GM10847 (cell line): ENCODE measurements around the gene BCLAF1.

Experiments
- POLR2A ChIP-seq: IDR thresholded peaks from 2 replicates; pipeline ENCODE4 v1.6.1; 2011; ENCODE audit not compliant: insufficient read length; ENCODE audit errors: extremely low read depth

BCLAF1 gene

DNA sequence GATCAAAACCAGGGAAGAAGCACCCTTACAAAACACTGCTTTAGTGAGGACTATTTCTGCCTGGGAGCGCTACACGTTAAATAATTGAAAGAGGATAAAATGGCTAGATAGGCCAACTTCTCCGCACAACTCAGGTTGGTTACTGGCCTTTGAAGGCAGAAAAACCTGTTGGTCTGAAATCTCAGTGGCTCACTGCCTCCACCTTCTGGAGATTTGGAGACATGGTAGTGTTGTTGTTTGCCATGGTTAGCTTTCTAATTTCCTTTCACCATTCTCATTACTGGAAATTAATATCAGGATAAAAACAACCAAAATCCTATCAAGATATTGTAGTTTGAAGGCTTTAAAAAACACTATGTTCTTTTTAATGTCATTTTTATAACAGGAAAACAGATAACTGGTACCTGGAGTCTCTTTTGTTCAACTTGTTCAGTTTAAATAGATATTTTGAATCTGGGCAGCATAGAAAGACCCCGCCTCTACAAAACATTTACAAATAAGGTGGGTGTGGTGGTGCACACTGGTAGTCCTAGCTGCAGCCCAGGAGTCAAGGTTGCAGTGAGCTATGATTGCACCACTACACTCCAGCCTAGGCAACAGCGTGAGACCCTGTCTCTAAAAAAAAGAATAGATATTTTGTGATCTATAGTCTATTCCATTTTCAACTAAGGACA lies 27.5 kb upstream of the BCLAF1 start:
- no peak for TF ChIP-seq POLR2A

DNA sequence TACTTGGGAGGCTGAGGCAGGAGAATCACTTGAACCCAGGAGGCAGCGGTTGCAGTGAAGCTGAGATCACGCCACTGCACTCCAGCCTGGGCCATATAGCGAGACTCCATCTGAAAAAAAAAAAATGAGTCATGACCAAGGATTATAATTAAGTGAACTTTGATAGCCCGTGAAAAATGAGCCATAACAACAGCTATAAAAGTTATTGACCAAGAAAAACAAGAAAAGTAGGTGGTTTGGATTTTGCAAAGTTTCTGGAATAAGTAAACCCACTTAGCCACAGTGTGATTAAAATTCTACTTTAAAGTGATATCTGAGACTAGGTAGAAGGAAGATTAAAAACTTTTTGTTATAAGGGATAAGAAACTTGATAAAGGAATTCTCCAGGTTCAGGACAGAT lies 25.9 kb upstream of the BCLAF1 start:
- TF ChIP-seq POLR2A: no peak

DNA sequence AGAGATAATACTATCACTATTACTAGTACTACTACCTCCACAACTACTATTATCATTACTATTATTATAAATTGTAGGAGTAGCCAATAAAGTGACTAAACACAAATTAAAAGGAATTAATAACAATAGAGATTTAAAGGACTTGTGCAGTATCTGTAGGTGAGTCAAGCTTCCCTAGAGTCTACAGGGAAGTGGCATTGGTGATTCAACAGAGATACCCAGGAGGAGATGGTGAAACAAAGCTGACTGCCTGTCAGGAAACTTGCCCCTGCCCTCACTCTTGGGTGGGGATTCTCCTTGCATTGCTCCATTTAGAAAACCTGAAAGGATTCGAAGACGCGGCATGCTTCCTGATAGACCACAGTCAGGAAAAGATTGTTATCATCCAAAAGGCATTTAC lies 23.3 kb upstream of the BCLAF1 start:
- TF ChIP-seq POLR2A: no peak

DNA sequence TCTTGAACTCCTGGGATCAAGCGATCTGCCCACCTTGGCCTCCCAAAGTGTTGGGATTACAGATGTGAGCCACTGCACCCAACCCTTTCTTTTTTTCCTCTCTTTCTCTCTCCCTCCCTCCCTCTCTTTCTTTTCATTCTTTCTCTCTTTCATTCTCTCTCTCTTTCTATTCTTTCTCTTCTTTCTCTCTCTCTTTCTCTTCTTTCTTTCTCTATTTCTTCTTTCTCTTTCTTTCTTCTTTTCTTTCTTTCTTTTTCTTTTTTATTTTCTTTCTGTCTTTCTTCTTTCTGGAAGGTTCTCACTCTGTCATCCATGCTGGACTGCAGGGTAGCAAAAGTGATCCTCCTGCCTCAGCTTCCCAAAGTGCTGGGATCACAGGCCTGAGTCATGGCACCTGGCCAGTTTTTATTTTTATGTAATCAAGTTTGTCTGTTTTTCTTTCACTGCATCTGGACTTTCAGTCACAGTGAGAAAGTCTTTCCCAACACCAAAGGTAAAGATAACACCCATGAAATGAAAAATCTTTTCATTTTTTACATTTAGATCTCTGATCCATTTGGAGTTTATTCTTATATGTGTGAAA lies 20.2 kb upstream of the BCLAF1 start:
- no peak for TF ChIP-seq POLR2A

DNA sequence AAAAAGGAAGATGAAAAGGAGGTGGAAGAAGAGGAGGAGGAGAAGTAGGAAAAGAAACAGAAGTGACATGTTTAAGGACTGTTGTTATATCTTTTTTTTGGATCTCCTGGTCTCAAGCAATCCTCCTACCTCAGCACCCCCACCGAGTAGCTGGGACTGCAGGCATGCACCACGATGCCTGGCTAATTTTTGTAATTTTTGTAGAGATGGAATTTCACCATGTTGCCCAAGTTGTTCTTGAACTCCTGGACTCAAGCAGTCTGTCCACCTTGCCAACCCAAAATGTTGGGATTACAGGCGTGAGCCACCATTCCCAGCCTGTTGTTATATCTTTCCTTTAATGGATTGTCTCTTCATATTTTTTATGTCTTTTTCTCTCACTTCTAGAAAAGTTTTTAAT lies 19.5 kb upstream of the BCLAF1 start:
- no peak for TF ChIP-seq POLR2A

DNA sequence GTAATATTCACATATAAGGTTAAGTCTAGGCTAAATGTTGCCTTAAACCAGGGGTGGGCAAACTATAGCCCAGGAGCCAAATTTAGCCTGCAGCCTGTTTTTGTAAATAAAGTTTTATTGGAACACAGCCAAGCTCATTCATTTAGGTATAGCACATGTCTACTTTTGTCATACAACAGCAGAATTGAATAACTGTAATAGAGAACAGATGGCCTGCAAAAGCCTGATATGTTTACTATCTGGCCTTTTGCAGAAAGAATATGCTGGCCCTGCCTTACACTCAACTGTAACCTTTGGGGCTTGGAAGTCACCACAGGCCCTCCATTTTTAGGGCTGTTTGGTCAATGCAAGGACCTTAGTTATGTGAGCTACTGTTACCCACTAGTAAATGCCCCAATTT lies 17.7 kb upstream of the BCLAF1 start:
- TF ChIP-seq POLR2A: no peak

DNA sequence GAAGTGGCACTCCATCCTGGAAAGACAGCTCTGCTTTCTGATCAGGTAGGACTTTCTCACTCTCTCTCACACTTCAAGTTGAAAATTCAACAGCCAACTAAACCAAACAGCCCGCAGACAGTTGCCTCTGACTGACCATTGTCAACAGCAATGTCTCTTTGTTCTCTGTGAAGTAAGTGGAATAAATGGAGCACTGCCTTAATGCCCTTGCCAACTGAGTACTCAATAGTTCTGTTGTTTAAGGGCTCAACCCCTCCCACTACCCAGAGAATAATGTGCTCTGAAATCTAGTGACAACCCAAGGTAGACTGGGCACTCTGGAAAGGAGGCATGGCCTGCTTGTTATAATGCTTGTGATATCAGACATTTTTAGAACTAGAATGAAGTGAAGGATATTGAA lies 16.8 kb upstream of the BCLAF1 start:
- no peak for TF ChIP-seq POLR2A

DNA sequence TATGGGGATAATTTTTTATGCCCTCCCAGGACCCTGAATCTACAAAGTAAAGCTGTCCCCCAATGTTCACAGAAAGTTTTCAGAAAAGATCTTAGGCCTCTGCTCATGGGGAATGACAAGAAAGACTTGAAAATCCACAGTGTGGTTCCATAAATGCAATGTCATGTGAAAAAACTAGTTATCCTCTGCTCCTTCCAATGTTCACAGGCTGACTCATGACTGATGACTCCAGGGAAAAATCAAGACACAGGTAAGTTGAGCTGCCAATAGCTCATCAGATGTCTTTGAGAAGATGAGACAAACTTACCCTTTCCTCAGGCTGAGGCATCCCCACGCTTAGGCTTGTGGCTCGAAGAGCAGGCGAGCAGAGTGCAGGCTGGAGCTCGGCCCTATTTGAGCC lies 14.8 kb upstream of the BCLAF1 start:
- no peak for TF ChIP-seq POLR2A

DNA sequence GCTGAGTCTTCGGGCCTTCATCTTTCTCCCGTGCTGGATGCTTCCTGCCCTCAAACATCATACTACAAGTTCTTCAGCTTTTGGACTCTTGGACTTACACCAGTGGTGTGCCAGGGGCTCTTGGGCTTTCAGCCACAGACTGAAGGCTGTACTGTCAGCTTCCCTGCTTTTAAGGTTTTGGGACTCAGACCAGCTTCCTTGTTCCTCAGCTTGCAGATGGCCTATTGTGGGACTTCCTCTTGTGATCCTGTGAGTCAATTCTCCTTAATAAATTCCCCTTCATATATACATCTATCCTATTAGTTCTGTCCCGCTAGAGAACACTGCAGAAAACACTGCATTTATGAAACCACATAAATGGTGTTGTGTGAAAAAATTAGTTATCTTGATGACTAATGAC lies 13.9 kb upstream of the BCLAF1 start:
- TF ChIP-seq POLR2A: no peak

DNA sequence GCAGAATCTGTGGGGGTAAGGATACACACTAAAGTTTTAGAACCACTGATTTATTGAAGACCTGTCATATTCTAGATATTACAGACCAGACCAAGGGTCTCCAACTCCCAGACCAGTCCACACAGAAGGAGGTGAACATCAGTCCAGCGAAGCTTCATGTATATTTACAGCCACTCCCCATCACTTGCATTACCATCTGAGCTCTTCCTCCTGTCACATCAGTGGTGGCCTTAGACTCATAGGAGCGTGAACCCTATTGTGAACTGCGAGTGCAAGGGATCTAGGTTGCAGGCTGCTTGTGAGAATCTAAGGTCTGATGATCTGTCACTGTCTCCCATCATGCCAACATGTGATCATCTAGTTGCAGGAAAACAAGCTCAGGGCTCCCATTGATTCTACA lies 5.0 kb upstream of the BCLAF1 start:
- no peak for TF ChIP-seq POLR2A

DNA sequence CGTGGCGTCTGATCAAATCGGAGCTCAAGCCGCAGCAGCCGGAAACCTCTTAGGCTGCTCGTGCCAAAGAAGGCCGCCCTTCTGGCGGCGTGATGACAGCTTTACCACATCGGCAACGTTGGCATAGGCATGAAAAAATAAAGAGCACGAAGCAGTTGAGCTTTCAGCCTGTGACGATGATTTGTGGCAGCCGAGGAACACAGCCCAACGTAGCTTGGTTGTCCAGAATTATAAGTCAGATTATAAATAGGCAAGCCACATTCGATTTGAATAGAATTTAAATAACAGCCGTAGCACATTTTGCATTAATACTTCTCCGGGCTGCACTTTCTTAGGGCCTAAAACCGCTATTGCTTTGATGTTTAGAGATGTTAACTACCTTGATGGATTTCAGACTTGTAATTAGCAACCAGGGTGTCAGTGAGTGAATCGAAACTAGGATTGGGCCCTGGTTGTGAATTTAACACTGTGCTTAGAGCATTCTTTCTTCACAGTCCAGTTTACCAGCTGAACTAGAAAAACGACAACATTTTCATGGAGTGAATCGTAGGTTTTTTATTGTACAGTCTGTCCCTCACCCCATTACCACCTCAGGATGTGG lies 864 bp upstream of the BCLAF1 start:
- no peak for TF ChIP-seq POLR2A

DNA sequence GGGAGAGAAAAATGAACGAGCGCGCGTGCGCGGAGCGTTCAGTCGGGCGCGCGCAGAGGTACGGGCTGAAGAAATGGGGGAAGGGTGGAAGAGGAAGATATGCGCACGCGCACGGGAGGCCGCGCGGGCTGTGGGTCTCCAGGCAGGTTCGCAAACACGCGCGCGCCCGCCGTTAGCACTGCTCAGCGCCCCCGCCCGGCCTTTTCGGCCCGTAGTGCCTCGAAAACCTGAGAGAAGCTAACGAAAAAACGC lies 393 bp downstream of the BCLAF1 start:
- TF ChIP-seq POLR2A: no peak

DNA sequence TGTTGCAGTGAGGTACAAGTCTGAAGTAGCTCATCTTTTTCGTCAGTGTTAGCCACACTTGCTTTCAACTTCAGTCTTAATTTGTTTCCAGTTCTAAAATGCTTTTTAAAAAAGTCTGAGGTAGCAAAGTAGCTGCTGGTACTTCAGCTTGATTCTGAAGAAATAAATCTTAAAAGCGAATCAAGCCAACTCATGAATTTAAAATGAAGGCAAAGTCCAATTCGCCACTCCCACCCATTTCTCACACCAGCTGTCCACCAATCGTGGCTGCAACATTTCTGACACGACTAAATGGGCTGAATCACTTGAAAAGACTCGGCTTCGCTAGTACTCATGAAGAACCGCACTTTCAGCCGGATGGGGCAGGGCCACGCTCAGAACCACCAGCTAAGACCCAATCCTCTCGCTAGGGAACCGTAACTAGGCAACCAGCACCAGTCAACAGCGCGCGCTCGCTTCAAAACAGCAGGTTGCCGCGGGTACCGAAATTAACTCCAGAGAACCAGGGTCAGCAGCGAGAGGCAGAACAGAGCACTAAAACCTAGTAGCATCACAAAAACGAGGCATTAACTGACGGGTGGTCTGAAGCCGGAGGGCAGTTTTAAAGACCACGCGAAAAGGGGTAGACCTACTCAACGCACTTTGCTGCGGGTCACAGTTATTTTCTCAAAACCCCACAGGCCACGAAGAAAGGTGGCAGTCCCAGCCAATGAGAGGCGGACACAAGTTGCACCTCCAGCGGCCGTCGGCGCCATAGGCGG lies 900 bp downstream of the BCLAF1 start:
- no peak for TF ChIP-seq POLR2A

DNA sequence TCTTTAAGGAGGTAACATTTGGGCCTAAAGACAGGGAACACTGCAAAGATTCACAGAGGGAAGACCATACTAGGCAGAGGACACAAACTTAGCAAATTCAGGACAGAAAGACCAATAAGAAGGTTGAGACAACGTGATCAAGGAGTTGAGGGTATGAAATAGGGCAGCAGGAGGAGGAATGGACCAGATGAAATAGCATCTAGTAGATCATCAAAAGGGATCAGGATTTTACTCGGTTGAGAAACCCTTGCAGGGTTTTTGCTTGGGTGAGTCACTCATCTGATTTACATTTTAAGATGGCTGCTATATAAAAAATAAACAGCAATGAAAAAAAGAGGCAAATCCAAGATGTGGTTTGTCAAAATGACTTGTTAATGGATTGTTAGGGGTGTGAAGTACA lies 4.7 kb downstream of the BCLAF1 start:
- TF ChIP-seq POLR2A: no peak

DNA sequence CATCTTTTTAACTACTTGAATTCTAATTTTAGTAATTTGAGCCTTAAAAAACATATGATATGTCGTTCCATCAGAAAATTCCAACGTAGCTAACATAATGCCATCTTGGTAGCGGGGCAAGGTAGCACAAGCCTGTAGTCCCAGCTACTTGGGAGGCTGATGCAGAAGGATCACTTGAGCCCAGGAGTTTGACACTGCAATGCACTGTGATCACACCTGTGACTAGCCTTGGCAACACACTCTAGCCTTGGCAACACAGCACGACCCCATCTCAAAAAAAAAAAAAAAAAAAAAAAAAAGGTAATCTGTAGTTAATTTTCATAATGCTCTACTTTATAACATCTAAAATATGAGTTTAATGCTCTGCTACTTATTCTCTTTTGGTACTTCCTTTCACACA lies 6.7 kb downstream of the BCLAF1 start:
- TF ChIP-seq POLR2A: no peak

DNA sequence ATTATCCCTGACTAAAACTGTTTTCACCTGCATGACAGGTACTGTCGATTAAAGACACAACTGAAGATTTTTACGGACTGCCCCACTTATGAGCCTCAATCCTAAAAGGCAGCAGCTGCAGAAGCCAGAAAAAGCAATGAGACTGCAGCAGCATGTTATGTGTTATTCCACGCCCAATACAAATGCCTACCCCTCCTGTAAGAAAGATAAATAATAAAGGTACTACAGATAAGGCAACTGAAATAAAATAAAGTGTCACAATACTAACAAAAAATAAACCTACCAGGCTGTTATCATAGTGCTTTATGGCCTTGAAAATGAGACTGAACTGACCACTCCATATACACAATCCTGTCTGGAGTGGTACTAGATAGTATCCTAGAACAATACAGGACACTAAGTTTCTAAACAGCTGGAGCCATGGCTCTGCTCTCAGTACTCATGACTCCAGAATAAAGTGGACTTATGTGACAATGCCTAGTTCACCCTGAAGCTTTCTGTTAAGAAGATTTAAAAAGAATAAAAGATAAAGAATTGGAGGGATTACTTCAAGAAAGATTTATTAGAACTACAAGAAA lies 9.5 kb downstream of the BCLAF1 start:
- no peak for TF ChIP-seq POLR2A
